HG02852 (cell line): ENCODE measurements around the gene CNOT9.
"Not testable (repeated sequence)": the region's sequence is repeated elsewhere in the genome, so short reads cannot be mapped to it uniquely, and the experiment has no call there.

Source experiments
- ATAC-seq: cut with Tn5 transposase; IDR thresholded peaks from one replicate; pipeline ENCODE4 v1.9.1; 2021; ENCODE audit warnings: mild to moderate bottlenecking, moderate library complexity; ENCODE audit not compliant: unreplicated experiment

CNOT9 gene, protein sequence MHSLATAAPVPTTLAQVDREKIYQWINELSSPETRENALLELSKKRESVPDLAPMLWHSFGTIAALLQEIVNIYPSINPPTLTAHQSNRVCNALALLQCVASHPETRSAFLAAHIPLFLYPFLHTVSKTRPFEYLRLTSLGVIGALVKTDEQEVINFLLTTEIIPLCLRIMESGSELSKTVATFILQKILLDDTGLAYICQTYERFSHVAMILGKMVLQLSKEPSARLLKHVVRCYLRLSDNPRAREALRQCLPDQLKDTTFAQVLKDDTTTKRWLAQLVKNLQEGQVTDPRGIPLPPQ

DNA sequence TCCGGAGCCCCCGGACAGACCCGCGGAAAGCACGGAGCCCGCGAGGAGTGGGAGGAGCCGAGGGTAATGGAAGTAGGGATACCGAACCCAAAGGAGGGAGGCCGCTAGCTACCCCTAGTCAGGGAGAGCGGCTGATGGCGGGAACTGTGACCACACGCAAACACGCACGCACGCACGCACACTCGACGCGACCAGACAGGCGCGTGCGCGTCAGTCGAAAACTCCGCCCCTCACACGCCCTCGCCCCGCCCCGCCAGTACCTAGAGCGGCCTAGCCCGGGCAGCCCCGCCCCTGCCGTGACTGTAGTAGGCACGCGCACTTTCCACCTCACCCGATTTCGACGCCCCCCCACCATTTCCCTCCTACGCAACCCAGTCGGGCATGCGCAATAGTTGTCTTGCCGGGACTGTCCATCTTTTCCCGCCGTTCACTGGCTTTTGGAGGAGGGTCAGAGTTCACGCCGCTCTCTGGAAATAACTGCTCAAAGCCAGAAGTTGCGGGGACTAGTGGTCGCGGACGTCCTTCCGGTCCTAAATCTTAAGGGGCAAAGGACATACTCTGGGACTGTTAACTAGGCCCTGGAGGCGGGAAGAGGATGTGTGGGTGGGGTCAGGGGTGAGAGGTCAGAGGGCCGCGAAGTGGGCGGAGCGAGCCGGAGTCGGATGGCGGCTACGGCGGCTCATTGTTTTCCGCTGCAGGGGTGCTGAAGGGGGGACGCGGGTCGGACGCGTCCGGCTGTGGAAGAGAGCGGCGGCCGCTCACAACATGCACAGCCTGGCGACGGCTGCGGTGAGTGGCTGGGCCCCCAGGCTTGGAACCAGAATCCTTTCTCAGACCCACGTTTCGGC is at the start of gene CNOT9, which contains the start of gene USP37:
Gene CNOT9, plus strand, starts transcription at position 650 of the 848 bp plus-strand sequence. Its CDS starts 116 bp downstream, at position 766.
Gene USP37, minus strand, starts transcription at position 162 of the 848 bp plus-strand sequence. CDS start 9,698 bp downstream, outside the sequence.
- ATAC-seq, result peak; percentile 77

DNA sequence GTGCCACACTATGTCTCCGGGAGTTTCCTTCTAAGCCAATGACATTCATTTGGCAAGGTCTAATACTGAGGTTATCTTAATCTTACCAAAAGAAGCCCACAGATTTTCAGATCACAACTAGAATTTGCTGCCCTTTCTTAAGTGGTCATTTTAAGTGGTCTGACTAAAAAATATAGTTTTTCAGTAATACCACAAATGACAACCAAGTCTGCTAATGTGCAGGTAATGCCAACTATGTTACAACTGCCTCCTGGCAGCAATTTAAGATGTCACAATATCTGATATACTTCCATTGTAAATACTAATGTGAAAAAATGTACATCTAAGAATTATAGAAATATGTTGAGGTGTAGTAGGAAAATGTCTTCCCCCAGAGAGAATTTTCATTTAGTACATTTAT is 49.8 kb upstream of the CNOT9 start:
- ATAC-seq, result no peak

DNA sequence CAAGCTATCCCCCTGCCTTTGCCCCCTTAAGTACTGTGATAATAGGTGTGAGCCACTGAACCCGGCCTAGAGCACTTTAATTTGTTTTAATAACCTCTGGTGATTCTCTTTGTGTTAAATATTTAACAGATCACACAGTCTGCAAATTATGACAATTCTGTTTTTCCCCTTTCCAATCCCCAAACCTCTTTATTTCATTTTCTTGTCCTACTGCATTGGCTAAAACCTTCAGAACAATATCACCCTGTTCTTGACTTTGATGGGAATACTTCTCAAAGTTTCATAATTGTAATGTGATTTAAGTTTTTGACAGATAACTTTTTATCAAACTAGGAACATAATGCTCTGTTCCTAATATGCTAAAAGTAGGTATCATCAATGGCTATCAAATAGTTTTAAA is 45.0 kb upstream of the CNOT9 start:
- no peak for ATAC-seq

DNA sequence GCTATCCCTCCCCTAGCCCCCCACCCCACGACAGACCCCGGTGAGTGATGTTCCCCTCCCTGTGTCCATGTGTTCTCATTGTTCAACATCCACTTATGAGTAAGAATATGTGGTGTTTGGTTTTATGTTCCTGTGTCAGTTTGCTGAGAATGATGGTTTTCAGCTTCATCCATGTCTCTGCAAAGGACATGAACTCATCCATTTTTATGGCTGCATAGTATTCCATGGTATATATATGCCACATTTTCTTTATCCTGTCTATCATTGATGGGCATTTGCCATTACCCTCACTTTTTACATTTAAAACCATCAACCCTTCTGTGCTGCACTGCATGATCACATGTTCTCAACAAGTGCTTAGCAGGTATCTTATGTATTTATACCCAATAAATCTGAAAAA is 40.2 kb upstream of the CNOT9 start:
- not testable (repeated sequence) for ATAC-seq

DNA sequence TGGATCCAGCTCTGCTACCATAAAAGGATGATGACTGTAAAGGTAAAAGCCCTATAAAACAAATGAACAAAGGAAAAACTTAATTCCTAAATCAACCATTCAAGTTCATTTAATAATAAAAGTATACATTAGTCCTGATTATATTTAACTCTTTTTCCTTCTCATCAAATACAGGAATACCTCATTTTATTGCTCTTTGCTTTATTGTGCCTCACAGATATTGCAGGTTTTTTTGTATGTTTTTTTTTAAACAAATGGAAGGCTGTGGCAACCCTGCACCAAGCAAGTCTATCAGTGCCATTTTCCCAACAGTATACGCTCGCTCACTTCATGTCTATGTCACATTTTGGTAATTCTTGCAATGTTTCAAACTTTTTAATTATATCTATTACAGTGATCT is 38.6 kb upstream of the CNOT9 start:
- no peak for ATAC-seq

DNA sequence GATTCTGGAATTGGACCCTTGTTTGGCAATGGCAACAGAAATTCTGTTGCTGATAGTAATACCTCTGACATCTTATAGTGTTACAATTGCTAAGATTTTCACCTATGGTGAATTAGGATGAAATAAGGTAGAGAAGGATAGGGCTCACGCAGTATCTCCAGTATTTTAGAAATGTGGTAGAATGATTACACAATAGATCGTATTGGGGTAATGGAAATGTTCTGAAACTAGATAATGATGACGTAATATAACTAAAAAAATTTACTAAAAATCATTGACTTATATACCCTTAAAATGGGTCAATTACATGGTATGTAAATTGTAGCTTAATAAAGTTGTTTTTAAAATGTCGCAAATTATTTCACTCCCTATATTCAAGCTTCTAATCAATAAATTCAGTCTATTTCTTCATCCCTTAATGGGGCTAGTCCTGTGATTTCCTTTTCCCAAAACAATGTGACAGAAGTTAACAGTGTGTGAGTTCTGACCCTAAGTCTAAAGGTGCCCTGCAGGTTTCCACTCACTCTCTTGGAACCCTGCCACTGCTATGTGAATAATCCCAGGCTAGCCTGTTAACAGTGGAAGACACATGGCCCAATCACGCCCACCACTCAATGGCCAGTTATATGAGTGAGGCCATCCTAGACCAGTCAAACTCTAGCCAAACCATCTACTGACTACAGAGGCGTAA is 31.7 kb upstream of the CNOT9 start:
- ATAC-seq, result no peak

DNA sequence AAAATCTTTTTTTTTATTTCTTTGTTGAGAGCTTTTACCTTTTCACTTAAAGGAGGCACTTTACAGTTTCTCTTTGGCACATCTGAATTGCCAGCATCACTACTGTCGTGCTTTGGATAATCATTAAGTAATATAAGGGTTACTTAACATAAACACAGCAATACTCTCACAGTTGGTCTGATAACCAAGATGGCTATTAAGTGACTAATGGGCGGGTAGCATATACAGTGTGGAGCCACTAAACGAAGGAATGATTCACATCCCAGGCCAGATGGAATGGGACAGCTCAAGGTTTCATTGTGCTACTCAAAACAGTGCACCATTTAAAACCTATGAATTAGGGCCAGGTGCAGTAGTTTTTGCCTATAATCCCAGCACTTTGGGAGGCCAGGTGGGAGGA is 28.6 kb upstream of the CNOT9 start:
- no peak for ATAC-seq

DNA sequence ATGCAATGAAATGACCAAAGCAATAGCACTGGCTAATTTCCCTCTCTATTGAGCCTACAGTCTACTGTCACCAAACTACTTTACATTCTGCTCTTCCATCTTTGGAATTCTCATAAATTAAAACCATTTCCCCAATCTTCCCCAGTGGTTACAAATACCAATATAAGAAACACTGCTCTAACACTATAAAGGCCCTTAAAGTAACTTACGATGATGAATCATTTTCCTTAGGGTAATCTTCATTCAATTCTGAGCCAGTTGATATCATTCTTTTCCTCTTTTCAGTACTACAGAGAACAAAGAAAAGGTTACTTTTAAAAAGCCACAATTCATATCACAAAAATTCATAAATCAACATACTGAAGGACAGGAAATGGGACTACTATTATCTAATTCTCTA is 22.6 kb upstream of the CNOT9 start:
- no peak for ATAC-seq

DNA sequence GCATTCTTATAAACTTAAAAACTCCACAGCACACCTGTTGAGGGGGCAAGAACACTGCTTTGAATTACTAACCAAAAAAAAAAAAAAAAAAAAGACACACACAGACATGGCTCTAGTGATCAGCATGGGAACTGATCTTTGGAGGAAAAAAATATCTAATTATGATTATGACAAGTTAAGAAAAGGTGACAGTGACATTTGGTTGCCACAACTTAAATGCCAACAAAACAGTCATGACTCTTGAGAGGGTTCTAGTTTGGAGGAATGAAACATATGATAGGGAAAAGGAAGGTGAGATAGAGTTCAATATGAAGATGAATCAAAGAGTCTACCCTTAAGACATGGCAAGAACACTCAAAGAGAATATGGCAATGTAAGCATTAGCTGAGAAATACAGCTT is 21.1 kb upstream of the CNOT9 start:
- ATAC-seq, result no peak

DNA sequence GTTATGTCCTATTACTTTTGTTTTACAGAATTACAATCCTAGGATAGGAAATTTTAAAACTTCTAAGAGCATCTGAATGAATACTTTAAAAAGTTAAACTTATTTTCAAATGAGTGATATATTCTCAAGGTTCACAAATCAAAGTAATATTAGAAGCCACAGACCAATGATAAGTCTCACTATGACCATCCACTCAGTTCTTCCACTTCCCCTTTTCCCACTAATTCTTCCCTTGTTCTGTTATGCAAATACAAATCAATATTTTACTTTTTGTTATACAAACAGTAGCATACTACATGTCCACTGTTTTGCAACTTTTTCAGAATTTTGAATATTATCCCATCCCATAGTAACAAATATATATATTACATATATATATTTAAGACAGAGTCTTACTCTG is 20.7 kb upstream of the CNOT9 start:
- ATAC-seq, result peak; percentile 50

DNA sequence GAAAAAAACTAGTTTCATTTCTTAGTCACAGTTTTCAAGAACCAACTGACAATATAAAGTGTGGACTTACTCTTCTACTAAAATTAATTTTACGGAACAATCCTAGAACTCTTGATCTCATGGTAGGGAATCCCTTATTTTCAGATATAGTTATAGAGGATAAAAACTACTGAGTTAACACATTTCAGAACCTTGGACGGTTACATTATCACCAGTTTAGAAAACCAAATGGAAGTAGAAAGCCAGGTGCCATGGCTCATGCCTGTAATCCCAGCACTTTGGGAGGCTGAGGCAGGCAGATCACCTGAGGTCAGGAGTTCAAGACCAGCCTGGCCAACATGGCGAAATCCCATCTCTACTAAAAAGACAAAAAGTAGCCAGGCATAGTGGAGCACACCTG is 14.4 kb upstream of the CNOT9 start:
- ATAC-seq, result not testable (repeated sequence)

DNA sequence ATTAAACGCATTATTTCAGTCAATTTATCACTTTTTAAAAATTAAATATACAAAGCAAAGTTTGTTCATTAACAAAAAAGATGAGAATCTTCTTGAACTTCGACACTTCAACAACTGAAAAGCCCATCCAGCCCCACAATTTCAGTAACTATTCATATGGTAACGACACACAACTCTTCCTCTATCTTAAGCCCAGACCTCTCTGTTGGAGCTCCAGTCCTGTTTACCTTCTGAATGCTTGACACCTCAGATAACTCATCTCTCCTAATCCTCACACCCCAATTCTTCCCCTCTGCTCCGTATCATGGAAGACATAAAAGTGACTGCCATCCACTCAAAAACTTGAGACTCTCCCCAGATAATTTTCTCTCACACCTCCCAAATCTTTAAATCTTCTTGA is 13.1 kb upstream of the CNOT9 start:
- no peak for ATAC-seq

DNA sequence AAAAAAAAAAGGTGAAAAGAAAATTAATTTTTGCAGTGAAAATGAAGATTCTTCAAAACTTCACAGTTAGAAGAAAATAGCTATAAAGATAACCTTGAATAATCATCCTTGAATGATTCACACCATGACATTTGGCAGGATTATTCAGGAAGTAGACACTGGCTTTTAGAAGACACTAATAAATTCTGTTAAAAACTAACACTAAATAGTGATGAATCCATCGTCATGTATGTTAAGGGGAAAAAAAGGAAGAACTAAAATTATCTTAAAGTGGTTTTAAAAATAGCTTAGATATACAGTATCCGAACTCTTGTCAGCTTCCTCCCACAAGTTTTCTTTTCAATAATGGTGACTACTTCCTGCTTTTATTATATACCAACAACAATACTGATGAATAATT is 10.7 kb upstream of the CNOT9 start:
- no peak for ATAC-seq

DNA sequence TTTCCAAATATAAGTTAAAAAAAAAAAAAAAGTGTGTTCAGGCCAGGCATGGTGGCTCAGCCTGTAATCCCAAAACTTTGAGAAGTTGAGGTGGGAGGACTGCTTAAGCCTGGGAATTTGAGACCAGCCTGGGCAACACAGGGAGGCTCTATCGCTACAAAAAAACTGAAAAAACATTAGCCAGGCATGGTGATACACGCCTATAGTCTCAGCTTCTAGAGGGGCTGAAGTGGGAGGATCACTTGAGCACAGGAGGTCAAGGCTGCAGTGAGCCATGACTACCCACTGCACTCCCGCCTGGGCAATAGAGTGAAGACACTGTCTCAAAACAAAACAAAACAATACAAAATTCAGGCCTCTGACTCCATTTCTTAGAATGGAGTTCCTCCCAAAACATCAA is 9.7 kb upstream of the CNOT9 start:
- no peak for ATAC-seq

DNA sequence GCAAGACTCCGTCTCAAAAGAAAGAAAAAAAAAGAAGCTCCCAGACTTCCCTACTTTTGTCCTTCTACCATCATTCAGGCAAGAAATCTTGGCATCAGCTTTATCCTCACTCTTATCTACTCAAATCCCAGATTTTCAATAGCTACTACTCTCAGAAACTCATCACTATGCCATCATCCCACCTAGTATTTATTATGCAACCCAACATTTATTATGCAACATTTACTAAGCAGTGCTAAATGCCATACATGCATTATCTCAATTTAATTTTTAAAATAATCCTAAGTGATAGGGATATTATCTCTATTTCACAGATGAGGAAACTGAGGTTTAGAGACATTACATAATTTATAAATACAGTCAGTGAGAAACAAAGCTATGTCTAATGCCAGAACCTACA is 4.6 kb upstream of the CNOT9 start:
- no peak for ATAC-seq

DNA sequence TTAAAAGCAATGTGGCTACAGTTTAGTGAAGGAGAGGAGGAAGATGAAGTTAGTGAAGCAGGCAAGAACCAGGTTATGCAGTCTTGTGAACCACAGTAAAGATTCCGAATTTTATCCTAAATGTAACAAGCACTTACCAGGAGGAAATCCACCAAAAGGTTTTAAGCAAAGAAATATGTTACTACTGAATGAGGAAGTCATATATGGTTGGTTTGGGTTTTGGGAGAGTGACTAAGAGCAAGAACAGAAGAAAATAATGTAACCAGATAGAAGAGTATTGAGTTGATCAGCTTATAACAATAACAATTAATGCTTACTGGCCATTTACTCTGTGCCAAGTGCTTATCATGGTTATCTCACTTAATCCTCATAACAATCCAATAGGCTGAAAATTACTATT is 2.3 kb upstream of the CNOT9 start:
- ATAC-seq, result no peak

DNA sequence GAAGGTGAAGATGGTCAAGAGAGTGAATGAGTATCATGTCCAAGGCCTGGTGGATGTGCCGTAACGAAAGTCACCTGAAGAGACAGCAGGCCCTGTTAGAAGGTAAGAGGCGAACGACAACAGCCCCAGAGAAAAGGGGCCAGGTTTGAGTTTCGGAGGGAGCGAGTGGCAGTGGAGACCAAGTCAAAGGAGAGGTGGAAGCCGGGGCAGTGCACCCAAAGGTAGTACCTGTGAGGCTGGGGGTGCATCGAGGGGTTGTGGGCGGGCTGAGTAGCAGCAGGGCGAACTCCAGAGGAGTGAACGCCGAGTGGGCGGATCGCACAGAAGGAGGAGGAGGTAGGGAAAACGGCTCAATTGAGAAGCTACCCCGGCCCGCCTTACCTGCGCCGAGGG is 846 bp upstream of the CNOT9 start:
- peak; percentile 40 for ATAC-seq

DNA sequence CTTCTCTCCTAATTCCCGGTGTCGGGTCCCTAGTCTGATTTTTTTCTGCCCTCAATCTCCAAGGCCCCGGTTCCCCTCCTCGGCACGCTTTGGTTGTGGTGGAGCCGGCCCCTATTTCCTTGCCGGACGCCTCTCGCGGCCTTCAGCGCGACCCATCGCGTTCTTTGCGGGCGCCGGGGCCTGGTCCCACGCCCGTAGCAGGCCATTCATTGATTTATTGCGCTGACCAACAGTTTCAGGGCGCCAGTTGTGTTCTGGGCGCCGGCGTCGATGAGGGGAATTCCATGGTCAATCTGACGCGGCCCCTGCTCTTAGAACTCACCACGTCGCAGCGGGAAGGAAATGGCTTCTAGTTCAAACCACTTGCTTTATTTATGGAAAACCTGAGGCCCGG is 396 bp downstream of the CNOT9 start:
- ATAC-seq, result peak; percentile 24

DNA sequence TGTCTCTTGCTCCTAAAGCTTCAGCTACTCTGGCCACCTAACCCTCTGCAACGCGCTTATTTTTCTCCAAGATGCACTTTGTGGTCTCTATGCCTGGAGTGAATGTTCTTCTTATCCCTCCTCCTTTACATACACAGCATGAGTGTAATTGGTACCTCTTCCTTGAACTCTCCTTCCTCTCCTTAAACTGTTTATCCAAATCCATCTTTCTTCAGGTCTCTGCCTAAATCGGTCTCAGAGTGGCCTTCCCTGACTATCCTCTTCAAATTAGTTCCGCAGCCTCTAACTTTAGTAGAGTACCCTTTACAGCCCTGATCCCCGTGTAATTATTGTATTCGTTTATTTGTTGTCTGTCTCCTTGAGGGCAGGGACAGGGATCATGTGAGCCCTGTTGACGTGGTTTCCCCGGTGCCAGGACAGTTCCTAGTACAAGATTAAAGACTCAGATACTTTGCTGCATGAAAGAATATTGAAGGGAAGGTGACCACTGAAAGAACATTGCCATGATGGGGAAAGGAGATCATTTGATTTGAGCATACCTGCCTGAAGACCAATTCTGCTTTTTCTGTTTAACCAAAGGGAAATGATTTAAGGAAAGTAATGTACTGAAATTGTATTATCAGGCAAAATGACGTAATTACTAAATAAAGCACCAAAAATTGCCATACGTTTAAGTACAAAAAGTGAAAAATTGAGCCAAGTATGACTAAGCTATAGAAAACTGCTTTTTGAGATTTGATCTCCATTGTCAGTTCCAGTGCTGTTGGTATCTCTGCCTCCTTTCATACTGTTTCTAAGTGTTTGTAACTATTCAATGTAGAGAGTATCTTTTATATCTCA is 1.2 kb downstream of the CNOT9 start:
- no peak for ATAC-seq

DNA sequence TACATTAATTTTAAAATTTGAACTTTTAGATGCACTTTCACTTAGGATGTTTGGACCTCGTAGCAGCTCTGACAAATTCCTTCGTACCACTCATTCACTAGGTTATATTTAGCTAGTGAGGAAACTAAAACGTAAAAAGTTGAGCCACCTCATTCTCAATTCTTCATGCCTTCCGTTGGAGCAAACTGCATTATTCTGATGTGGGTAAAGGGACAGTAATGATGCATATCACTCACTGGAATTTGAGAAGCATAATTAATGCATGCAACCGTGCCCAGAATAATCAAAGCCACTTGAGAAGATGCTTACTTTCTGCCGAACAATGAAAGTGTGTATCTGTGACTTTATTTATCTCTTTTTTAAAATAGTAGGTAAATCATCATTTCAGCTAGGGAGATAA is 2.2 kb downstream of the CNOT9 start:
- no peak for ATAC-seq

DNA sequence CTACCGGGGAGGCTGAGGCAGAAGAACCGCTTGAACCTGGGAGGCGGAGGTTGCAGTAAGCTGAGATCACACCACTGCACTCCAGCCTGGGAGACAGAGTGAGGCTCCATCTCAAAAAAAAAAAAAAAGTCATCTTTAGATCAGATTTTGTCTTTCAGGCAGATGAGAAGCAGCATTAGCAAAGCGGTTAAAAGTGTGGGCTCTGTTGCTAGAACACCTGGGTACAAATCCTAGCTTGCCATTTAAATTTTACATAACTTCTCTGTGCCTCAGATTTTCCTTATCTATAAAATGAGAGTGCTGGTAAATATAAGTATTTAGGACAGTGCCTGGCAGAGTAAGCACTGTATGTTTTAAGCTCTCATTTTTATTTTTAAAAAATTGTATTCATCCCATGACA is 8.2 kb downstream of the CNOT9 start:
- no peak for ATAC-seq
